SH-SY5Y (cell line): Measurements from ENCODE around the gene KRT28.

Experiments used
- GATA2 ChIP-seq: IDR thresholded peaks from 2 replicates; pipeline ENCODE4 v1.6.1; 2011; ENCODE audit warnings: mild to moderate bottlenecking, low read depth, low read length
- GATA3 ChIP-seq: IDR thresholded peaks from 2 replicates; pipeline ENCODE4 v1.6.1; 2011; ENCODE audit warnings: low read depth, mild to moderate bottlenecking, low read length, moderate library complexity

DNA sequence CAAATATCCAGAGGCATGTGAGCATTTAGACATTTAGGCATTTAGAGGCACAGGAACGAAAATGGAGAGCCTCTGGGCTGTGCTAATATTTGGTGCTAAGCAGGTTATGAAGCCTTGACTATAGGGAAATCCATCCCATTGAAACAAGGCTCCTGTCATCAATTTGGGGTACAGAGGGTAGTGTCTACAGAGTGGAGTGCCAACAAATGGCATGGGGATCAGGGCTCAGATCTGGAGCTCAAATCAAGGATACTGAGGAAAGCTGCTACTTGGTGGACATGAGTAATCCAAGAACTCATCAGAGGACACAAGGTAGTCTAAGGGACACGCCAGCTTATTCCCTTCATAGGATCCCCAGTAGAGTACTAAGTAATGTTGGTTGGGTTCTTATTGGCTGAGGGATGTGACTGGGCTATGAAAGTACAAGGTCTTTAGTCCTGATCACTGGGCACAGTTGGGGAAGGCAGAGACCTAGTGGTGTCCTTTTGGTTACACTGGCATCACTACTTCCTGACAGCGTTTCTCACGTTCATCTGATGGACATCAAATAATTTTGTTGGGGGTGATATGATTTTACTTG lies 17.4 kb upstream of the KRT28 start:
- TF ChIP-seq GATA2 = no peak
- no peak for TF ChIP-seq GATA3
